Right ventricle myocardium inferior (tissue), 1 donor: ENCODE results near the gene TNP2. TPM values are rescaled to one million over a fixed set of nuclear protein-coding genes. Genes with fewer than 3 reads are reported as not detected.

Source experiments
- ATAC-seq: fragments of 200-7000 bp; cut with Tn5 transposase; one replicate; pipeline ENCODE4 v1.9.1; 2020; ENCODE audit warnings: mild to moderate bottlenecking, moderate library complexity
- DNase-seq: peaks from one replicate; pipeline ENCODE4 v3.0.0; 2021; ENCODE audit errors: missing footprints
- intact Hi-C: fragments of 100-400 bp; cut with DNase I; formaldehyde crosslinking; loops from one replicate; pipeline ENCODE4 v1.11.0; 2022
- total RNA-seq: library from RNA; stranded (reverse); fragmentation: NEBNext Ultra II Directional; extraction: Animal tissue kit (Norgen Biotek cat#: 25700); gene quantifications from one replicate; pipeline ENCODE4 v1.2.1, GENCODE V29; 2021
- donor health status: DM: no; HTN: yes; CAD: no; lungs with severe emphysema.

TNP2 gene
- total RNA-seq, 1 donor from 2014 or later: not detected

GRCh38 chr16:11280616-11281522 is 11.7 kb upstream of the TNP2 start, which contains the start of gene PRM1:
Gene PRM1, minus strand, starts transcription at chr16:11281330. Its CDS starts 92 bp downstream, at chr16:11281238.
- no peak for DNase-seq
- ATAC-seq: no peak
- intact Hi-C loops: no loop called here

- intact Hi-C loops: no loop called here
- DNase-seq: no peak
- ATAC-seq: no peak
Observed at GRCh38 chr16:11278681-11279628, 9.8 kb upstream of the TNP2 start.

GRCh38 chr16:11277607-11278337 is 8.6 kb upstream of the TNP2 start:
- intact Hi-C loops: no loop called here
- ATAC-seq (no peak), DNase-seq (no peak)

- intact Hi-C loops: no loop called here
- DNase-seq: no peak
- no peak for ATAC-seq
Observed at GRCh38 chr16:11276896-11277593, 7.9 kb upstream of the TNP2 start.

- intact Hi-C loops: no loop called here
- DNase-seq (peak; percentile 18), ATAC-seq (no peak)
Observed at GRCh38 chr16:11276143-11276895, 7.2 kb upstream of the TNP2 start, which contains the start of gene PRM2. Gene PRM2, minus strand, starts transcription at chr16:11276480. Its CDS starts 110 bp downstream, at chr16:11276370.

GRCh38 chr16:11274964-11275363 is 5.8 kb upstream of the TNP2 start:
- DNase-seq (no peak), ATAC-seq (no peak)
- intact Hi-C loops: no loop called here

GRCh38 chr16:11273721-11274324 is 4.7 kb upstream of the TNP2 start:
- DNase-seq (no peak), ATAC-seq (no peak)
- intact Hi-C loops: no loop called here

- ATAC-seq (no peak), DNase-seq (no peak)
- intact Hi-C loops: no loop called here
Observed at GRCh38 chr16:11272921-11273720, 4.0 kb upstream of the TNP2 start, which contains the start of gene PRM3. Gene PRM3, minus strand, starts transcription at chr16:11273629. Its CDS starts 34 bp downstream, at chr16:11273595.

- intact Hi-C loops: no loop called here
- ATAC-seq: no peak
- DNase-seq: no peak
Observed at GRCh38 chr16:11272484-11272883, 3.4 kb upstream of the TNP2 start.

GRCh38 chr16:11271610-11272009 is 2.5 kb upstream of the TNP2 start:
- intact Hi-C loops: no loop called here
- ATAC-seq: no peak
- DNase-seq: no peak

GRCh38 chr16:11270602-11271162 is 1.6 kb upstream of the TNP2 start:
- intact Hi-C loops: no loop called here
- DNase-seq (no peak), ATAC-seq (no peak)

GRCh38 chr16:11265124-11265523 is 4.0 kb downstream of the TNP2 start:
- no peak for DNase-seq
- ATAC-seq: no peak
- intact Hi-C loops: no loop called here

GRCh38 chr16:11264155-11264832 is 4.8 kb downstream of the TNP2 start:
- DNase-seq: no peak
- intact Hi-C loops: no loop called here
- no peak for ATAC-seq

- DNase-seq: no peak
- ATAC-seq: no peak
- intact Hi-C loops: no loop called here
Observed at GRCh38 chr16:11263737-11264136, 5.4 kb downstream of the TNP2 start.

GRCh38 chr16:11262915-11263314 is 6.2 kb downstream of the TNP2 start:
- intact Hi-C loops: no loop called here
- DNase-seq: no peak
- no peak for ATAC-seq

- intact Hi-C loops: no loop called here
- DNase-seq (no peak), ATAC-seq (no peak)
Observed at GRCh38 chr16:11260596-11260966, 8.5 kb downstream of the TNP2 start.
